22Rv1 (cell line): ENCODE measurements around the gene LIPG.

Experiments
- ZFX ChIP-seq: fragments of 450-650 bp; IDR thresholded peaks from 2 replicates; pipeline ENCODE4 v1.6.1; 2017; ENCODE audit warnings: antibody characterized with exemption, borderline replicate concordance
- TF ChIP-seq, protein P1 (sequence below): fragments of 450-650 bp; IDR thresholded peaks from 2 replicates; pipeline ENCODE4 v1.5.1; 2017; ENCODE audit warnings: mild to moderate bottlenecking

DNA sequence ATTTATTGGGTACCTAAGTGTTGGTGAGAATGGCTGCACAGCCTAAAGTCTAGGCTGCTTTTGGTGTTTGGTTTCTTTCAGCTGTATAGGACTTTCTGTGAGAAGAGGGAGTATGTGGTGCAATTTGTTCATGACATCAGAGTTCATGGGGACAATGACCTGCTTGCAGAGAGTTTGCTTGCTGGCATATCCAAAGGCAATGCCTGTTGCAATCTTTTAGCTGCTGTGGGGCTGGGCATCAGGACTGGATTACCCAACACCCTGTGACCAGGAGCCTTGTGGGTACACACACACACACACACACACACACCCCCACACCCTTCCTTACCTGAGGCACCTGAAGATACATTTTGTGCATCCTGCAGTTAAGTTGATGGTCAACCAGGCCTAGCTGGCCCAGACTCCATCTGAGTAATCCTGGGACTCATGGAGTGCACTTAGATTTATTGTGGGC lies 68.4 kb downstream of the LIPG start:
- TF ChIP-seq, protein P1, sequence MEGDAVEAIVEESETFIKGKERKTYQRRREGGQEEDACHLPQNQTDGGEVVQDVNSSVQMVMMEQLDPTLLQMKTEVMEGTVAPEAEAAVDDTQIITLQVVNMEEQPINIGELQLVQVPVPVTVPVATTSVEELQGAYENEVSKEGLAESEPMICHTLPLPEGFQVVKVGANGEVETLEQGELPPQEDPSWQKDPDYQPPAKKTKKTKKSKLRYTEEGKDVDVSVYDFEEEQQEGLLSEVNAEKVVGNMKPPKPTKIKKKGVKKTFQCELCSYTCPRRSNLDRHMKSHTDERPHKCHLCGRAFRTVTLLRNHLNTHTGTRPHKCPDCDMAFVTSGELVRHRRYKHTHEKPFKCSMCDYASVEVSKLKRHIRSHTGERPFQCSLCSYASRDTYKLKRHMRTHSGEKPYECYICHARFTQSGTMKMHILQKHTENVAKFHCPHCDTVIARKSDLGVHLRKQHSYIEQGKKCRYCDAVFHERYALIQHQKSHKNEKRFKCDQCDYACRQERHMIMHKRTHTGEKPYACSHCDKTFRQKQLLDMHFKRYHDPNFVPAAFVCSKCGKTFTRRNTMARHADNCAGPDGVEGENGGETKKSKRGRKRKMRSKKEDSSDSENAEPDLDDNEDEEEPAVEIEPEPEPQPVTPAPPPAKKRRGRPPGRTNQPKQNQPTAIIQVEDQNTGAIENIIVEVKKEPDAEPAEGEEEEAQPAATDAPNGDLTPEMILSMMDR: no peak
- TF ChIP-seq ZFX: no peak
